ENCODE measurements around the gene KCNA5. TPM values are rescaled to one million over a fixed set of nuclear protein-coding genes. Genes with fewer than 3 reads are reported as not detected.

The KCNA5 gene
- total RNA-seq, 2 donors from 2014 or later, result 0.18 to 0.95 TPM

DNA sequence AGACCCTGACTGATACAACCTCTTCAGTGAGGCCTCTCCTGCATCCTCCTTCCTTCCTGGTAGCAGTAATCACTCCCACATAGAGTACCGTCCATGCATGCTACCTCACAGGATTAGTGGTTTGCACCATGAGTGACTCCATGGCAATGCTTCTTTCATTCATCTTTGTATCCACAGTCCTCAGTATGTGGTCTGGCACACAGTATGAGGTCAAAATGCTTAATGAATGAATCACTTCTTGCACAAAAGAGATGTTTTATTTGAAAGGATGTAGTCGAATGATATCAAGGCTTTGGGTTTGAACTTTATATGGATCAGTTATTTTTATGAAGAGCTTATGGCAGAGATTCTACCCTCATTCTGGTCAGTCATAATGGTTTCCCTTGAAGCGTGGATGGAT, 42.2 kb downstream of the KCNA5 start:
- DNase-seq (no peak), ATAC-seq (no peak)
- intact Hi-C loops (cut with DNase I, micrococcal nuclease), result loop anchor here in 1 of 2 donors (2.0 kb wide), 1 partner anchor 63 kb away; no protein-coding TSS in a partner anchor

DNA sequence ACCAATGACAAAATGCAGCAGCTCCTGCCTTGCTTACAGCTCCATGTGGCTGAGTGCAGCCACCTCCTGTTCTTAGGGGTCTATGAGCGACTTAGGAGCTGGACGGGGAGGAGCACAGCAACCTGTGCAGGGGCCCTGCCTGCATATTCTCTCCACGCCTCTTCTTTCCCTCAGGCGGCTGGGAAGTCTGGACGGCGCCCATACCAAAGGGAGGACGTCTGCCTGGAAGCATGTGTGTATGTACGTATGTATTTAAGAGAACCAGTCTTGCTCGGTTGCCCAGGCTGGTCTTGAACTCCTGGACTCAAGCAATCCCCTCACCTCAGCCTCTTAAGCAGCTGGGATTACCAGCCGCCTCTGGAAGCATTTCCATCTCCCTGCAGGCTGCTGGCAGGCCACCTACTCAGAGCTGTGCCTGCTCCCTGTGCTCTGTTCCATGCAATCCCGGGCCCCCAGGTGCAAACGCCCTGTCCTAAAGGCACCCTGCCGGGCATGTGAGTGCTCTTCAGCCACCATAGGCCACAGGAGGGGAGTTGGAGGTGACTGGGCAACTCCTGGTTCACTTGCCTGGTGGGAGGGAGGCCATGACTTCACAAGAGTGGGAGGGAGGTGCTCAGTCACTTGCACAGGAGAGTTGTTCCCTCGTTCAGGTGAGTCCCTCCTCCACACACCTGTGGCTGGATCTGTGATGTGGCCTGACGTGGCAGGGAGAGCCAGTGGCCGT, 44.3 kb downstream of the KCNA5 start:
- DNase-seq, result no peak
- intact Hi-C loops (cut with DNase I, micrococcal nuclease), result no loop called here
- ATAC-seq, result no peak

DNA sequence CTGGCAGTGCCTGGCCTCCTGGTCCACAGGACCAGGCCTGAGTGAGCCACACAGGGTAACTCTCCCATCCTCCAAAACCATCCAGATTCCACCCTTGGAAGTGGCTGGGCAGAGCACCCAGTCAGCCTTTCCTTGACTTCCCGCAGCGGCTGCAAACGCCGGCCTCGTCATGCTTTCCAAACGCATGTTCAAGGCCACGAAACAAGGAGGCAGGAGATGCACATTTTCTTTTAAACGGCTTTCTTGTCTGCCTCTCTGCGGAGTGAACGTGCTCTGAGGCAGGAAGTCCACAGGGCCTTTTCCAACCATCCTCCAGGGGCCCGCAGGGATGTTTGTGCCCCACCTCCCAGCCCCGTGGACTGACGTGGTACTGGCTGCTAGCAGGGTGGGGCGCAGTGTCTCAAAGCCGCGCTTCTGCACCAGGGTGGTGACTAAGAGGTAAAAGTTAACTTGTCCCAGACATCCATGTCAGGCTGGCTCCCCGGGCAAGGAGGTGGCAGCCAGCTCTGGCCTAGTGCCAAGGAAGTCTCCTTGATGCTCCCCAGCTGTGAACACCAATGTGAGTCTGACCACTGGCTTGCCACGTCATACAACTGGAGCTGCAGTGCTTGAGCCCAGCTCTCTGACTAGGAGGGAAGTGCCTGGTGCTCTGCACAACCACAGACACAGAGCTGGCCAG, 45.0 kb downstream of the KCNA5 start:
- no peak for DNase-seq
- no peak for ATAC-seq
- intact Hi-C loops (cut with DNase I, micrococcal nuclease), result no loop called here

DNA sequence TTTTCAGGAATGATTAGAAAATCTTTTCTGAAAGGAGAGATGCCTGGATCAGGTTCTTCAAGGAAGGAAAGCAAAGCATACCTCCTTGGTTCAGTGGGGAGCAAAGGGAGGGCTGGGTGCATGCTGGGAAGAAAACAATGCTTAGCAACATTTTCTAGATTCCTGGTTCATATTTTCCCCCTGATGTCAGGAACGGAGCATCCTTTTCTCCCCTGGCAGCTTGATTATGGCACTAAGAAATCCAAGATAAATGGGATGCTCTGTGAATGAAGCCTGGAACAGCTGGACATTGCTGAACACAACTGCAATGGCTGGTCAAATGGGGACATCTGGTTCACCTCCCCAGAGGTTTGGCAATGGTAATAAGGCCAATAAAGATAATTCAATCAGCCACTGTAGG, 50.9 kb downstream of the KCNA5 start:
- ATAC-seq (no peak), DNase-seq (no peak)
- intact Hi-C loops (cut with DNase I, micrococcal nuclease), result no loop called here

DNA sequence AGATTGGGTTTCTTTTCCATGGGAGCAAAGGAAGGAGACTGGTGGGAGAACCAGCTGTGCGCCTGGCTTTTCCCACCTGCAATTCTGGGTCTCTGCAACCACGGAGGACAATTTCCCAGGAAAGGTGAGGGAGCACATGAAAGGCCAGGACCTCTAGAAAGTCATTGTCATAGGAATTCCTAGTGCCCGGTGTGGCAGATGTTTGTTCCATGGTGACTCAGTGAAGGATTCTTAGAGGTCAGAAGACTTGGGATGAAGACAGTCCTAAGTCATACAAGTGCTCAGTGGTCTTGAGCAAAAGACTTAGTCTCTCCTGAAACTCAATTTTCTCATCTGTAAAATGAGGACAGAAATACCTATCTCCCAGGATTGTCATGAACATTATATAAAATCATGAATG, 51.3 kb downstream of the KCNA5 start:
- ATAC-seq (no peak), DNase-seq (no peak)
- intact Hi-C loops (cut with DNase I, micrococcal nuclease), result no loop called here

Other genes starting within 250 kb of the KCNA5 start
- gene KCNA1, start 134.0 kb upstream of the KCNA5 start, total RNA-seq, result under 1 TPM in 1 of 2 donors, not detected in 1; 0.25 TPM